ENCODE data around the gene KPNB1. TPM values are rescaled to one million over a fixed set of nuclear protein-coding genes. Genes with fewer than 3 reads are reported as not detected.

The KPNB1 gene
- total RNA-seq, 1 experiment from 2014 or later, result 742 TPM

GRCh38 chr17:47687748-47688147, 38.0 kb downstream of the KPNB1 start:
- H3K4me1 ChIP-seq (ENCODE audit: insufficient read depth, low read length), result peaks cover 15% of the 10 kb centered on the region; the same call in 1 of the 2 replicates
- no peak overlapping the region for H2BK20ac ChIP-seq (ENCODE audit: low read depth, low read length, poor library complexity, severe bottlenecking)
- H3K14ac ChIP-seq (ENCODE audit: insufficient read depth, low read length), result no peak overlapping the region
- H3K56ac ChIP-seq (ENCODE audit: insufficient read length, low read depth, low read length), result no peak overlapping the region
- no peak overlapping the region for H3K18ac ChIP-seq (ENCODE audit: insufficient read length, low read depth, low read length)
- no CpG with 5 or more reads among the region's 1 CpG for WGBS (ENCODE audit: extremely low coverage, insufficient read length, low lambda C conversion rate)
- TF ChIP-seq, protein P1, sequence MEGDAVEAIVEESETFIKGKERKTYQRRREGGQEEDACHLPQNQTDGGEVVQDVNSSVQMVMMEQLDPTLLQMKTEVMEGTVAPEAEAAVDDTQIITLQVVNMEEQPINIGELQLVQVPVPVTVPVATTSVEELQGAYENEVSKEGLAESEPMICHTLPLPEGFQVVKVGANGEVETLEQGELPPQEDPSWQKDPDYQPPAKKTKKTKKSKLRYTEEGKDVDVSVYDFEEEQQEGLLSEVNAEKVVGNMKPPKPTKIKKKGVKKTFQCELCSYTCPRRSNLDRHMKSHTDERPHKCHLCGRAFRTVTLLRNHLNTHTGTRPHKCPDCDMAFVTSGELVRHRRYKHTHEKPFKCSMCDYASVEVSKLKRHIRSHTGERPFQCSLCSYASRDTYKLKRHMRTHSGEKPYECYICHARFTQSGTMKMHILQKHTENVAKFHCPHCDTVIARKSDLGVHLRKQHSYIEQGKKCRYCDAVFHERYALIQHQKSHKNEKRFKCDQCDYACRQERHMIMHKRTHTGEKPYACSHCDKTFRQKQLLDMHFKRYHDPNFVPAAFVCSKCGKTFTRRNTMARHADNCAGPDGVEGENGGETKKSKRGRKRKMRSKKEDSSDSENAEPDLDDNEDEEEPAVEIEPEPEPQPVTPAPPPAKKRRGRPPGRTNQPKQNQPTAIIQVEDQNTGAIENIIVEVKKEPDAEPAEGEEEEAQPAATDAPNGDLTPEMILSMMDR (conservative IDR thresholded peaks at IDR 0.05), result no peak
- no peaks in the 10 kb centered on the region for H3K9me3 ChIP-seq (ENCODE audit: control insufficient read depth, low read depth, low read length)
- no peak overlapping the region for H3T11ph ChIP-seq (ENCODE audit: low read length)
- peak overlapping the region in 2 of 3 experiments; percentile 88 to 90; a peak in 3 of 7 replicates for H3K27ac Mint-ChIP-seq
- H3K36me3 Mint-ChIP-seq (ENCODE audit: insufficient read depth in 1 of 3, low read depth in 3 of 3), result peaks cover 9 to 30% (median 25%) of the 10 kb centered on the region in 3 experiments; a peak in 6 of 7 replicates
- H2BK15ac ChIP-seq (ENCODE audit: low read depth, low read length), result no peak overlapping the region
- no peak overlapping the region for H3K4me2 ChIP-seq (ENCODE audit: insufficient read depth, insufficient read length, low read length)
- no peak overlapping the region for H2AFZ ChIP-seq (ENCODE audit: low read length)
- H3K9me3 Mint-ChIP-seq, result no peaks in the 10 kb centered on the region; a peak in 1 of 5 replicates
- no peaks in the 10 kb centered on the region for H3K23me2 ChIP-seq (ENCODE audit: insufficient read length, low read depth, low read length, poor library complexity, severe bottlenecking)
- DNase-seq, result peak; percentile 71
- no peak overlapping the region for H2AK5ac ChIP-seq (ENCODE audit: insufficient read length, low read length)
- H3K27ac ChIP-seq (ENCODE audit: insufficient read length, low read depth, low read length), result no peak overlapping the region
- H3K27me3 Mint-ChIP-seq (ENCODE audit: low read depth), result no peaks in the 10 kb centered on the region
- peaks cover 40 to 41% of the 10 kb centered on the region in 2 experiments for H3K4me1 Mint-ChIP-seq
- no peak overlapping the region for H3K4me3 Mint-ChIP-seq
- H3K79me1 ChIP-seq (ENCODE audit: insufficient read depth, low read depth, low read length, poor library complexity, severe bottlenecking), result no peaks in the 10 kb centered on the region
- H4K20me1 ChIP-seq (ENCODE audit: control insufficient read depth, insufficient read depth, insufficient read length), result no peaks in the 10 kb centered on the region
- no peak overlapping the region for H3K4ac ChIP-seq (ENCODE audit: low read depth, low read length)
- no peak overlapping the region for H4K5ac ChIP-seq (ENCODE audit: insufficient read length, low read depth, low read length)
- no peaks in the 10 kb centered on the region for H3K27me3 ChIP-seq (ENCODE audit: insufficient read depth, low read length)
- H2BK120ac ChIP-seq (ENCODE audit: low read depth, low read length, poor library complexity, severe bottlenecking), result no peak overlapping the region
- H3K9ac ChIP-seq (ENCODE audit: extremely low read depth, insufficient read length, low read length), result no peak overlapping the region
- no peak overlapping the region for H2BK12ac ChIP-seq (ENCODE audit: insufficient read length, low read depth, low read length)
- H4K8ac ChIP-seq (replicated peaks; ENCODE audit: insufficient read length, low read depth, low read length), result no peak overlapping the region
- no peak overlapping the region for H3K23ac ChIP-seq (ENCODE audit: insufficient read length, low read depth, low read length)
- no peak overlapping the region for H2BK5ac ChIP-seq (ENCODE audit: insufficient read length, low read length)
- H4K91ac ChIP-seq (ENCODE audit: insufficient read length, low read depth, low read length), result no peak overlapping the region
- H3K79me2 ChIP-seq (ENCODE audit: insufficient read depth, low read length), result no peaks in the 10 kb centered on the region
